DOHH2 (cell line): ENCODE measurements around the gene CBLB.

ENCODE experiments used
- EZH2phosphoT487 ChIP-seq: fragments of 200-600 bp; sonication (generic); IDR thresholded peaks from 2 replicates; pipeline ENCODE4 v1.6.1; 2017; ENCODE audit warnings: borderline replicate concordance, mild to moderate bottlenecking, antibody characterized with exemption, low read length, moderate library complexity, mixed read lengths
- TF ChIP-seq, protein P1 (sequence below): fragments of 200-600 bp; sonication (generic); IDR thresholded peaks from one replicate; pipeline ENCODE4 v1.5.1; 2014; ENCODE audit warnings: antibody characterized with exemption, mild to moderate bottlenecking, low read depth, low read length; ENCODE audit not compliant: poor library complexity, severe bottlenecking

DNA sequence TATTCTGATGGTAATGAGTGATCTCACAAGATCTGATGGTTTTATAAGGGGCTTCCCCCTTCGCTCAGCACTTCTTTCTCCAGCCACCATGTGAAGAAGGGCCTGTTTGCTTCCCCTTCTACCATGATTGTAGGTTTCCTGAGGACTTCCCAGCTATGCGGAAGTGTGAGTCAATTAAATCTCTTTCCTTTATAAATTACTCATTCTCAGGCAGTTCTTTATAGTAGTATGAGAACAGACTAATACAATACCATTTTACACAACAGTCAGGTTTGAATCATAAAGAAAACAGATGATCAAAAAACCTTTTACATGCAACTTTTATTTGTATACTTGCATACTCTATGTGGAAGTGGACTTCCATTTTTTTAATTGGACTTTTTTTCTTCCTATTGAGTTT, 46.7 kb upstream of the CBLB start:
- TF ChIP-seq, protein P1, sequence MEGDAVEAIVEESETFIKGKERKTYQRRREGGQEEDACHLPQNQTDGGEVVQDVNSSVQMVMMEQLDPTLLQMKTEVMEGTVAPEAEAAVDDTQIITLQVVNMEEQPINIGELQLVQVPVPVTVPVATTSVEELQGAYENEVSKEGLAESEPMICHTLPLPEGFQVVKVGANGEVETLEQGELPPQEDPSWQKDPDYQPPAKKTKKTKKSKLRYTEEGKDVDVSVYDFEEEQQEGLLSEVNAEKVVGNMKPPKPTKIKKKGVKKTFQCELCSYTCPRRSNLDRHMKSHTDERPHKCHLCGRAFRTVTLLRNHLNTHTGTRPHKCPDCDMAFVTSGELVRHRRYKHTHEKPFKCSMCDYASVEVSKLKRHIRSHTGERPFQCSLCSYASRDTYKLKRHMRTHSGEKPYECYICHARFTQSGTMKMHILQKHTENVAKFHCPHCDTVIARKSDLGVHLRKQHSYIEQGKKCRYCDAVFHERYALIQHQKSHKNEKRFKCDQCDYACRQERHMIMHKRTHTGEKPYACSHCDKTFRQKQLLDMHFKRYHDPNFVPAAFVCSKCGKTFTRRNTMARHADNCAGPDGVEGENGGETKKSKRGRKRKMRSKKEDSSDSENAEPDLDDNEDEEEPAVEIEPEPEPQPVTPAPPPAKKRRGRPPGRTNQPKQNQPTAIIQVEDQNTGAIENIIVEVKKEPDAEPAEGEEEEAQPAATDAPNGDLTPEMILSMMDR = no peak
- TF ChIP-seq EZH2phosphoT487 = no peak
